ENCODE results near the gene PATE3.

DNA sequence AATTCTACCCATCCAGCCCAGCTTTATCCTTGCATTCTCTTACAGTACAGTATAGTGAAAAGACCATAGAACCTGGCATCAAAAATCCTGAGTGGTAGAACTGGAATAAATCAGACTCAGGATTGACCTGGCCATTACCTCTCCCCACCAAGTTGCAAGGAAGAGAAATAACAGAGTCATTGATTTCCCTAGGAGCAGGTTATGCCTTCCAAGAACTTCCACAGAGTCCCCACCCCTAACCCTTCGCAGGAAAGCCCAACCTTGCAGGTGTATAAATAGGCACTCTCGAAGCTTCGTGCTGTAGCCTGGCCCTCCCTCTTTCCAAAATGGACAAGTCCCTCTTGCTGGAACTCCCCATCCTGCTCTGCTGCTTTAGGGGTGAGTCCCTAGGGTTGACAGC, 41.9 kb upstream of the PATE3 start, which contains the start of gene PATE1:
- TF ChIP-seq CTCF (IDR thresholded peaks at IDR 0.05): no peak
- no peak for TF ChIP-seq POLR2A (IDR thresholded peaks at IDR 0.05; ENCODE audit: low read depth)
